PC-3 (cell line): ENCODE measurements around the gene ARMH4. TPM values are rescaled to one million over a fixed set of nuclear protein-coding genes. Genes with fewer than 3 reads are reported as not detected.

ENCODE experiments used
- ATAC-seq: fragments of 200-7000 bp; cut with Tn5 transposase; 2 replicates; pipeline ENCODE4 v1.9.1; 2020; ENCODE audit warnings: mild to moderate bottlenecking, moderate library complexity
- BruUV-seq: library from RNA; stranded (reverse); fragments of 400-500 nt; replicated peaks from 2 replicates; lab custom pipeline; 2021; lab: Mats Ljungman, UMichigan
- CTCF ChIA-PET: fragments of 300-600 bp; sonication (Branson Sonifier 250); formaldehyde crosslinking; loops from one replicate; lab custom pipeline; 2022; ENCODE audit warnings: antibody characterized with exemption; lab: Charles Lee
- POLR2A ChIA-PET: fragments of 300-600 bp; sonication (Branson Sonifier 250); formaldehyde crosslinking; loops from one replicate; lab custom pipeline; 2022; ENCODE audit warnings: antibody characterized with exemption; ENCODE audit not compliant: unreplicated experiment; lab: Charles Lee
- DNase-seq: peaks from one replicate; pipeline ENCODE4 v3.0.0-alpha.2; 2015
- H2AFZ ChIP-seq: fragments of 300-600 bp; sonication (generic); 2 replicates; pipeline ENCODE4 v1.6.0; 2016; ENCODE audit warnings: antibody characterized with exemption, low read length
- H3F3A ChIP-seq: fragments of 300-600 bp; sonication (generic); one replicate; pipeline ENCODE4 v1.6.0; 2017; ENCODE audit warnings: antibody characterized with exemption, low read length, control low read depth, mild to moderate bottlenecking; ENCODE audit not compliant: unreplicated experiment
- H3K27ac ChIP-seq: fragments of 300-600 bp; sonication (generic); 2 replicates; pipeline ENCODE4 v1.5.1; 2016; ENCODE audit warnings: mild to moderate bottlenecking, low read length
- H3K27me3 ChIP-seq: fragments of 300-600 bp; sonication (generic); 2 replicates; pipeline ENCODE4 v1.6.1; 2016; ENCODE audit warnings: low read length, mixed read lengths
- H3K36me3 ChIP-seq: fragments of 300-600 bp; sonication (generic); 2 replicates; pipeline ENCODE4 v1.6.1; 2016; ENCODE audit warnings: low read depth, mixed run types, low read length, mixed read lengths
- H3K4me1 ChIP-seq: fragments of 300-600 bp; sonication (generic); 2 replicates; pipeline ENCODE4 v1.5.1; 2016; ENCODE audit warnings: low read length; ENCODE audit not compliant: insufficient read depth
- H3K4me2 ChIP-seq: fragments of 300-600 bp; sonication (generic); 2 replicates; pipeline ENCODE4 v1.6.0; 2016; ENCODE audit warnings: low read length
- H3K4me3 ChIP-seq: fragments of 300-600 bp; sonication (generic); 2 replicates; pipeline ENCODE4 v1.5.1; 2016; ENCODE audit warnings: mild to moderate bottlenecking, low read length, mixed read lengths
- H3K79me2 ChIP-seq: fragments of 300-600 bp; sonication (generic); 2 replicates; pipeline ENCODE4 v1.6.1; 2017; ENCODE audit warnings: low read length, mixed read lengths
- H3K9ac ChIP-seq: fragments of 300-600 bp; sonication (generic); 2 replicates; pipeline ENCODE4 v1.6.0; 2016; ENCODE audit warnings: mild to moderate bottlenecking, low read length
- H3K9me2 ChIP-seq: fragments of 300-600 bp; sonication (generic); replicated peaks from 2 replicates; pipeline ENCODE4 v1.6.1; 2016; ENCODE audit warnings: mixed run types, low read length, mixed read lengths
- H3K9me3 ChIP-seq: fragments of 300-600 bp; sonication (generic); 2 replicates; pipeline ENCODE4 v1.6.1; 2016; ENCODE audit warnings: low read length, mixed read lengths
- H4K20me1 ChIP-seq: fragments of 300-600 bp; sonication (generic); 2 replicates; pipeline ENCODE4 v1.6.1; 2016; ENCODE audit warnings: low read length, mixed read lengths
- EZH2 ChIP-seq: fragments of 300-600 bp; sonication (generic); IDR thresholded peaks from one replicate; pipeline ENCODE4 v1.6.1; 2017; ENCODE audit warnings: antibody characterized with exemption, mild to moderate bottlenecking, low read length; ENCODE audit not compliant: unreplicated experiment
- EZH2phosphoT487 ChIP-seq: fragments of 300-600 bp; sonication (generic); IDR thresholded peaks from 2 replicates; pipeline ENCODE4 v1.6.1; 2018; ENCODE audit warnings: mild to moderate bottlenecking, antibody characterized with exemption, low read length, borderline replicate concordance
- intact Hi-C: fragments of 100-400 bp; cut with micrococcal nuclease; formaldehyde crosslinking; loops from 2 replicates; pipeline ENCODE4 v1.9.0; 2023
- total RNA-seq: library from RNA; depleted of rRNA; stranded (reverse); fragments of >200 nt; gene quantifications from 2 replicates; pipeline ENCODE4 v1.2.3, GENCODE V29; 2014
- TF ChIP-seq, protein P1 (sequence below): fragments of 300-600 bp; sonication (generic); conservative IDR thresholded peaks from 2 replicates; pipeline ENCODE4 v1.5.1; 2017; ENCODE audit warnings: antibody characterized with exemption, low read depth, mild to moderate bottlenecking, low read length

Gene ARMH4
- total RNA-seq, 1 experiment from 2014 or later = 2.6 TPM

- intact Hi-C loops = loop anchor here (5.0 kb wide), 3 partner anchors 189 to 679 kb away; partner anchors contain the start of gene NAA30
- no peak for DNase-seq
- Histone ChIP-seq H3K4me2 (no peak overlapping the region), H3K27me3 (peaks cover 30% of the 10 kb centered on the region), H3K79me2 (no peaks in the 10 kb centered on the region), H4K20me1 (no peaks in the 10 kb centered on the region), H3K4me3 (no peak overlapping the region), H2AFZ (no peak overlapping the region), H3K36me3 (no peaks in the 10 kb centered on the region), H3K9ac (no peak overlapping the region), H3K27ac (no peak overlapping the region), H3K9me2 (no peaks in the 10 kb centered on the region), H3K9me3 (no peaks in the 10 kb centered on the region), H3K4me1 (no peaks in the 10 kb centered on the region), H3F3A (no peaks in the 10 kb centered on the region)
- POLR2A ChIA-PET = interaction anchor here (0.6 kb wide), 1 partner anchor 1413 kb away, joined by 7 read pairs; the partner anchor contains the start of genes JKAMP and L3HYPDH
- no peak for TF ChIP-seq EZH2
- TF ChIP-seq EZH2phosphoT487 = no peak
- TF ChIP-seq, protein P1, sequence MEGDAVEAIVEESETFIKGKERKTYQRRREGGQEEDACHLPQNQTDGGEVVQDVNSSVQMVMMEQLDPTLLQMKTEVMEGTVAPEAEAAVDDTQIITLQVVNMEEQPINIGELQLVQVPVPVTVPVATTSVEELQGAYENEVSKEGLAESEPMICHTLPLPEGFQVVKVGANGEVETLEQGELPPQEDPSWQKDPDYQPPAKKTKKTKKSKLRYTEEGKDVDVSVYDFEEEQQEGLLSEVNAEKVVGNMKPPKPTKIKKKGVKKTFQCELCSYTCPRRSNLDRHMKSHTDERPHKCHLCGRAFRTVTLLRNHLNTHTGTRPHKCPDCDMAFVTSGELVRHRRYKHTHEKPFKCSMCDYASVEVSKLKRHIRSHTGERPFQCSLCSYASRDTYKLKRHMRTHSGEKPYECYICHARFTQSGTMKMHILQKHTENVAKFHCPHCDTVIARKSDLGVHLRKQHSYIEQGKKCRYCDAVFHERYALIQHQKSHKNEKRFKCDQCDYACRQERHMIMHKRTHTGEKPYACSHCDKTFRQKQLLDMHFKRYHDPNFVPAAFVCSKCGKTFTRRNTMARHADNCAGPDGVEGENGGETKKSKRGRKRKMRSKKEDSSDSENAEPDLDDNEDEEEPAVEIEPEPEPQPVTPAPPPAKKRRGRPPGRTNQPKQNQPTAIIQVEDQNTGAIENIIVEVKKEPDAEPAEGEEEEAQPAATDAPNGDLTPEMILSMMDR = no peak
- BruUV-seq = no TSS peak
- ATAC-seq = no peak
- CTCF ChIA-PET = no interaction called here
These were observed 80.7 kb downstream of the ARMH4 start for GRCh38 chr14:58071341-58071740.

GRCh38 chr14:58068306-58068705 lies 83.7 kb downstream of the ARMH4 start:
- Histone ChIP-seq H3K9me3 (no peaks in the 10 kb centered on the region), H4K20me1 (no peaks in the 10 kb centered on the region), H3K4me1 (no peaks in the 10 kb centered on the region), H3K4me2 (no peak overlapping the region), H3K4me3 (no peak overlapping the region), H2AFZ (no peak overlapping the region), H3K27me3 (peaks cover 50% of the 10 kb centered on the region), H3K79me2 (no peaks in the 10 kb centered on the region), H3K27ac (no peak overlapping the region), H3F3A (no peaks in the 10 kb centered on the region), H3K36me3 (no peaks in the 10 kb centered on the region), H3K9ac (no peak overlapping the region), H3K9me2 (no peaks in the 10 kb centered on the region)
- ATAC-seq = no peak
- ChIA-PET CTCF (no interaction called here), POLR2A (no interaction called here)
- DNase-seq = no peak
- no TSS peak for BruUV-seq
- TF ChIP-seq EZH2 (no peak), EZH2phosphoT487 (no peak)
- TF ChIP-seq, protein P1 = no peak
- intact Hi-C loops = no loop called here

DNA sequence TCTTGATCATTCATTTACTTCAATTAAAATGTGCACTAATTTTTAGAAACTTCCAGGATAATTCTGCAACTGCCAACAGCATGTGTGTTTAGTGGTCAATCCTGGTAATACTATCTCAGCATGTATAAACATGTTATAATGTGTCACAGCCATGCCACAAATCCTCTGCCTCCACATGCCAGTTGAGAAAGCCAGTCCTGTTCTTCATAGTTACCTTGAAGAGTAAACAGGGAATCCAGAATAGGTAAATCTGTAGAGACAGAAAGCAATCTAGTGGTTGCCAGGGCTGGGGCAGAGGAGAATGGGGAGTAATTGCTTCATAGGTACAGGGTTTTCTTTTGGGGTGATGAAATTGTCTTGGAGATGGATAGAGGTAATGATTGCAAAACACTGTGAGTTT lies 85.9 kb downstream of the ARMH4 start:
- ChIA-PET CTCF (no interaction called here), POLR2A (no interaction called here)
- Histone ChIP-seq H3K79me2 (no peaks in the 10 kb centered on the region), H3K36me3 (no peaks in the 10 kb centered on the region), H3K4me2 (no peak overlapping the region), H3K27me3 (peaks cover 68% of the 10 kb centered on the region), H3K9me2 (no peaks in the 10 kb centered on the region), H3K9ac (no peak overlapping the region), H3K4me3 (no peak overlapping the region), H4K20me1 (no peaks in the 10 kb centered on the region), H3K27ac (no peak overlapping the region), H2AFZ (no peak overlapping the region), H3F3A (no peaks in the 10 kb centered on the region), H3K9me3 (no peaks in the 10 kb centered on the region), H3K4me1 (no peaks in the 10 kb centered on the region)
- no peak for ATAC-seq
- no TSS peak for BruUV-seq
- no peak for DNase-seq
- intact Hi-C loops = no loop called here
- TF ChIP-seq EZH2phosphoT487 (no peak), EZH2 (no peak)
- TF ChIP-seq, protein P1 = no peak
